ENCODE data around the gene FPGT. TPM values are rescaled to one million over a fixed set of nuclear protein-coding genes. Genes with fewer than 3 reads are reported as not detected.
"Not testable (repeated sequence)": the region's sequence is repeated elsewhere in the genome, so short reads cannot be mapped to it uniquely, and the experiment has no call there.

The FPGT gene
- total and polyA plus RNA-seq, 4 donors: 12.6 to 39.0 (median 20.6) TPM

DNA sequence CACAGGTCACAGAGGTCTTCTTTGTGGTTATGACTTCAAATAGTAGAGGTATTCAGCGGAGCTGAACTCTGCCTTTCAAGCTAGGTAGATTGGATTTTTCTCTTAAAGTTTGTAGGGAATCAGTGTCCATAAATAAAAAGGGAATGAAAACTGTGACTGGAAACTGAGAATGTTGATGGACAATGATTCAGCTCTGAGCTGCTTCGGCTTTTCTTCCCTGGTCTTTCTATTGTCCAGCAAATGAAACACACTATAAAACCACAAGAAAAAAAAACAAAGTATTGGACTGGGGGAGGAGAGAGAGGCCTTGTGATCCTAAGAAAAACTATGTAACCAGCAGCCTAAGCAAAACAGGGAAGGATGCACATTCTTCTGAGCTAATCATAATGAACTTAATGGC is 48.3 kb downstream of the FPGT start:
- Histone ChIP-seq H3K9me3 (ENCODE audit: control insufficient read depth, insufficient read depth, low read length) (no peaks in the 10 kb centered on the region), H3K27ac (ENCODE audit: low read depth, low read length) (no peak overlapping the region), H3K27me3 (ENCODE audit: control insufficient read depth, insufficient read depth, low read length) (no peaks in the 10 kb centered on the region), H3K36me3 (ENCODE audit: control insufficient read depth, insufficient read depth, low read length) (peaks cover 2% of the 10 kb centered on the region), H3K4me1 (ENCODE audit: control insufficient read depth, insufficient read depth, low read length) (no peaks in the 10 kb centered on the region), H3K4me3 (ENCODE audit: low read depth, low read length) (no peak overlapping the region)
- 100% methylated on average over 1 of the region's 2 CpGs for WGBS (ENCODE audit: insufficient coverage)
- DNase-seq (ENCODE audit: low read depth in 4 of 6, low spot score in 6 of 6): no peak

DNA sequence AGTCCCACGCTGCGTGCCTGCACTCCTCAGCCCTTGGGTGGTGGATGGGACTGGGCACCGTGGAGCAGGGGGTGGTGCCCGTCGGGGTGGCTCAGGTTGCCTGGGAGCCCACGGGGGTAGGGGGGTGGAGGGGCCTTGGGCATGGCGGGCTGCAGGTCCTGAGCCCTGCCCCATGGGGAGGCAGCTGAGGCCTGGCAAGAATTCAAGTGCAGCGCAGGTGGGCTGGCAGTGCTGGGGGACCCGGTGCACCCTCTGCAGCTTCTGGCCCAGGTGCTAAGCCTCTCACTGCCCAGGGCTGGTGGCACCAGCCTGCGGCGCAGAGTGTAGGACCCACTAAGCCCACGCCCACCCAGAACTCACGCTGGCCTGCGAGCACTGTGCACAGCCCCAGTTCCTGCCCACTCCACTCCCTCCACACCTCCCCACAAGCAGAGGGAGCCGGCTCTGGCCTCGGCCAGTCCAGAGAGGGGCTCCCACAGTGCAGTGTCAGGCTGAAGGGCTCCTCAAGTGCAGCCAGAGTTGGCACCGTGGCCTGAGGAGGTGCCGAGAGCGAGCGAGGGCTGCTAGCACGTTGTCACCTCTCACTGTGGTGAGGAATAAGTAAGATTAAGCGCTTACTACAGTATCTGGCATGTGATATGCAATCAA is 50.0 kb downstream of the FPGT start:
- no peaks in the 10 kb centered on the region for H3K27me3 ChIP-seq (ENCODE audit: control insufficient read depth, insufficient read depth, low read length)
- H3K27ac ChIP-seq (ENCODE audit: low read depth, low read length): no peak overlapping the region
- no peaks in the 10 kb centered on the region for H3K4me1 ChIP-seq (ENCODE audit: control insufficient read depth, insufficient read depth, low read length)
- DNase-seq (ENCODE audit: low read depth in 4 of 6, low spot score in 6 of 6): no peak
- WGBS (ENCODE audit: insufficient coverage): 96% methylated on average over 14 of the region's 22 CpGs
- H3K36me3 ChIP-seq (ENCODE audit: control insufficient read depth, insufficient read depth, low read length): peaks cover 2% of the 10 kb centered on the region
- no peaks in the 10 kb centered on the region for H3K9me3 ChIP-seq (ENCODE audit: control insufficient read depth, insufficient read depth, low read length)
- no peak overlapping the region for H3K4me3 ChIP-seq (ENCODE audit: low read depth, low read length)

DNA sequence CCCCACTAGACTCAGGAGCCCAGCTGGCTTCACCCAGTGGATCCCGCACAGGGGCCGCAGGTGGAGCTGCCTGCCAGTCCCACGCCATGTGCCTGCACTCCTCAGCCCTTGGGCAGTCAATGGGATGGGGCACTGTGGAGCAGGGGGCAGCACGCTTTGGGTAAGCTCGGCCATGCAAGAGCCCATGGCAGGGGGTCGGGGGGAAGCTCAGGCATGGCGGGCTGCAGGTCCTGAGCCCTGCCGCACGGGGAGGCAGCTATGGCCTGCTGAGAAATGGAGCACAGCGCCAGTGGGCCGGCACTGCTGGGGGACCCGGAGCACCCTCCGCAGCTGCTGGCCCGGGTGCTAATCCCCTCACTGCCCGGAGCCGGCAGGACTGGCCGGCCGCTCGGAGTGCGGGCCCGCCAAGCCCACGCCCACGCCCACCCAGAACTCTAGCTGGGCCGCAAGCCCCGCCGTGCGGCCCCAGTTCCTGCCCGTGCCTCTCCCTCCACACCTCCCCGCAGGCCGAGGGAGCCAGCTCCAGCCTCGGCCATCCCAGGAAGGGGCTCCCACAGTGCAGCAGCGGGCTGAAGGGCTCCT is 55.3 kb downstream of the FPGT start:
- not testable (repeated sequence) for DNase-seq (ENCODE audit: low read depth in 4 of 6, low spot score in 6 of 6); H3K9me3 ChIP-seq (ENCODE audit: control insufficient read depth, insufficient read depth, low read length); H3K36me3 ChIP-seq (ENCODE audit: control insufficient read depth, insufficient read depth, low read length); H3K27me3 ChIP-seq (ENCODE audit: control insufficient read depth, insufficient read depth, low read length); H3K27ac ChIP-seq (ENCODE audit: low read depth, low read length); H3K4me3 ChIP-seq (ENCODE audit: low read depth, low read length); H3K4me1 ChIP-seq (ENCODE audit: control insufficient read depth, insufficient read depth, low read length)
- 87% methylated on average over 25 of the region's 32 CpGs for WGBS (ENCODE audit: insufficient coverage)

Other genes starting within 250 kb of the FPGT start
- gene LRRIQ3, start 66 bp upstream of the FPGT start, total RNA-seq: 1 to 10 TPM; 1.7 to 1.9 TPM
- gene LRRIQ3, start 66 bp upstream of the FPGT start, polyA plus RNA-seq (ENCODE audit: insufficient read length in 2 of 2): 1 to 10 TPM; 1.2 to 1.4 TPM
- gene TNNI3K, start 37.1 kb downstream of the FPGT start, total RNA-seq: 1 to 10 TPM; 3.0 to 4.1 TPM
- gene TNNI3K, start 37.1 kb downstream of the FPGT start, polyA plus RNA-seq (ENCODE audit: insufficient read length in 2 of 2): 1 to 10 TPM; 2.3 to 4.4 TPM

Measured in spinal cord (tissue), 10 donors.